Glutamatergic neuron (in vitro differentiated cells): ENCODE data around the gene CXCL6. TPM values are rescaled to one million over a fixed set of nuclear protein-coding genes. Genes with fewer than 3 reads are reported as not detected.

Experiments used
- DNase-seq: peaks from one replicate; pipeline ENCODE4 v3.0.0; 2022
- H3K27ac Mint-ChIP-seq: one replicate; pipeline ENCODE4 v1.8.0; 2020; ENCODE audit warnings: mild to moderate bottlenecking, mixed read lengths, inconsistent platforms; ENCODE audit not compliant: unreplicated experiment
- H3K27me3 Mint-ChIP-seq: one replicate; pipeline ENCODE4 v1.8.0; 2020; ENCODE audit warnings: mild to moderate bottlenecking, moderate library complexity, mixed read lengths, inconsistent platforms; ENCODE audit not compliant: unreplicated experiment
- H3K36me3 Mint-ChIP-seq: one replicate; pipeline ENCODE4 v1.8.0; 2020; ENCODE audit warnings: mild to moderate bottlenecking, mixed read lengths, inconsistent platforms; ENCODE audit not compliant: unreplicated experiment
- H3K4me1 Mint-ChIP-seq: one replicate; pipeline ENCODE4 v1.8.0; 2020; ENCODE audit warnings: mild to moderate bottlenecking, low read depth, mixed read lengths, inconsistent platforms; ENCODE audit not compliant: unreplicated experiment
- H3K4me3 Mint-ChIP-seq: one replicate; pipeline ENCODE4 v1.8.0; 2020; ENCODE audit warnings: mild to moderate bottlenecking, mixed read lengths, inconsistent platforms; ENCODE audit not compliant: unreplicated experiment
- H3K9me3 Mint-ChIP-seq: one replicate; pipeline ENCODE4 v1.8.0; 2020; ENCODE audit warnings: mild to moderate bottlenecking, moderate library complexity, mixed read lengths, inconsistent platforms; ENCODE audit not compliant: unreplicated experiment
- total RNA-seq: library from RNA; stranded (reverse); fragmentation: NEBNext Ultra II Directional; extraction: Animal tissue kit (Norgen Biotek cat#: 25700); gene quantifications from one replicate; pipeline ENCODE4 v1.2.1, GENCODE V29; 2021; ENCODE audit not compliant: unreplicated experiment
- TF ChIP-seq, protein P1 (sequence below): fragments of 200-600 bp; sonication (generic); IDR thresholded peaks from one replicate; pipeline ENCODE4 v1.5.0; 2021; ENCODE audit not compliant: partially characterized antibody, unreplicated experiment

Gene CXCL6
- total RNA-seq, 1 donor from 2014 or later = not detected

DNA sequence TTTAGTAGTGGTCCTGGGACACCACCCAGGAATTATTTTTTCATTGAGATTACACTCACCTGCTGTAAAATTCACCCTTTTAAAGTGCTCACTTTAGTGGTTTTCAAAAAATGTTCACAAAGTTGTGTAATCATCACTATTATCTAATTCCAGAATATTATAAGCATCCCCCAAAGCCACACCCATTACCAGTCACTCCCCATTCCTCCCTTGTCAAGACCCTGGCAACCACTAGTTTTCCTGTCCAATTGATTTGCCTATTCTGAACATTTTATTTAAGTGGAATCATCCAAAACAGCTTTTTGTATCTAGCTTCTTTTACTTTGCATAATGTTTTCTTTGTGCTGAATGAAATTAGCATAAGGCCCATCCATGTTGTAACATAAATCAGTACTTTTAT is 12.7 kb upstream of the CXCL6 start:
- Mint-ChIP-seq H3K27ac (no peak overlapping the region), H3K4me1 (no peaks in the 10 kb centered on the region), H3K36me3 (no peaks in the 10 kb centered on the region), H3K4me3 (no peak overlapping the region), H3K9me3 (no peaks in the 10 kb centered on the region), H3K27me3 (no peaks in the 10 kb centered on the region)
- no peak for DNase-seq
- TF ChIP-seq, protein P1, sequence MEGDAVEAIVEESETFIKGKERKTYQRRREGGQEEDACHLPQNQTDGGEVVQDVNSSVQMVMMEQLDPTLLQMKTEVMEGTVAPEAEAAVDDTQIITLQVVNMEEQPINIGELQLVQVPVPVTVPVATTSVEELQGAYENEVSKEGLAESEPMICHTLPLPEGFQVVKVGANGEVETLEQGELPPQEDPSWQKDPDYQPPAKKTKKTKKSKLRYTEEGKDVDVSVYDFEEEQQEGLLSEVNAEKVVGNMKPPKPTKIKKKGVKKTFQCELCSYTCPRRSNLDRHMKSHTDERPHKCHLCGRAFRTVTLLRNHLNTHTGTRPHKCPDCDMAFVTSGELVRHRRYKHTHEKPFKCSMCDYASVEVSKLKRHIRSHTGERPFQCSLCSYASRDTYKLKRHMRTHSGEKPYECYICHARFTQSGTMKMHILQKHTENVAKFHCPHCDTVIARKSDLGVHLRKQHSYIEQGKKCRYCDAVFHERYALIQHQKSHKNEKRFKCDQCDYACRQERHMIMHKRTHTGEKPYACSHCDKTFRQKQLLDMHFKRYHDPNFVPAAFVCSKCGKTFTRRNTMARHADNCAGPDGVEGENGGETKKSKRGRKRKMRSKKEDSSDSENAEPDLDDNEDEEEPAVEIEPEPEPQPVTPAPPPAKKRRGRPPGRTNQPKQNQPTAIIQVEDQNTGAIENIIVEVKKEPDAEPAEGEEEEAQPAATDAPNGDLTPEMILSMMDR = no peak

DNA sequence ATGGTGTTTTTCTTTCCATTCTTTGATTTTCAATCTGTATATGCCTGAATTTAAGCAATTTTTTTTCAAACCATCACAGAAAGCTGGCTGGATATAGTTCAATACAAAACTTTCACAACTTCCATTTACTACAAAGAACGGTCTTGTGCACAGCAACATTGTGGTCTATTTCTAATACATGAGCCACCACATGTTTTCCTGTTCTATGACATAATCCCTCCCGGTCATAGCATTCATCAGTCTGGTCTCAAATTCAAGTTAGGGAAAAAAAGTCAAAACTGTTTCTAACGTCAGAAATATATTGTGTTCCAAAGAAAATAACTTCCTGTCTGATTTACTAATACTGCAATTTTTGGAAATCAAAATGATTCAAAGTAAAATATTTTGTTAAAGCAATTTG is 7.5 kb upstream of the CXCL6 start:
- H3K27ac Mint-ChIP-seq = no peak overlapping the region
- no peaks in the 10 kb centered on the region for H3K36me3 Mint-ChIP-seq
- no peak for DNase-seq
- no peak overlapping the region for H3K4me3 Mint-ChIP-seq
- no peaks in the 10 kb centered on the region for H3K9me3 Mint-ChIP-seq
- H3K27me3 Mint-ChIP-seq = no peaks in the 10 kb centered on the region
- H3K4me1 Mint-ChIP-seq = no peaks in the 10 kb centered on the region
- TF ChIP-seq, protein P1 = no peak

DNA sequence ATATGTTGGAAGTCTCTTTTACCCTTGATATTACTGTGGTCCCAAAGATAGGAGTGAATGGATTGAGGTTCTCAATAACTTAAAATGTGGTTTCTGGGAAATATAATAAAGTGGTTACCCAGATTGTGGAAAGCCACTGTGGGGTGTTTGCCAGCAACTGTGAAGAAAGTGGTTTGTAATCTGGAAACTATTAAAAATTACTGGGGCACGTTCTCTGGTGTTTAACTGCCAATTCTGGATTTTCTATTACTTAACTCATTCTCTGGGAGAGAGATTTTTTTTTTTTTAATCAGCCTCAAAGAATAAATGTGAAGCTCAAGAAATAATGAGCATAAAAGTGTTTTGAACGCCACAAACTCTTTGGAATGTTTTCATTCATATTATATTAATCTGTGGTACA is 4.9 kb upstream of the CXCL6 start:
- H3K9me3 Mint-ChIP-seq = no peaks in the 10 kb centered on the region
- TF ChIP-seq, protein P1 = no peak
- DNase-seq = no peak

DNA sequence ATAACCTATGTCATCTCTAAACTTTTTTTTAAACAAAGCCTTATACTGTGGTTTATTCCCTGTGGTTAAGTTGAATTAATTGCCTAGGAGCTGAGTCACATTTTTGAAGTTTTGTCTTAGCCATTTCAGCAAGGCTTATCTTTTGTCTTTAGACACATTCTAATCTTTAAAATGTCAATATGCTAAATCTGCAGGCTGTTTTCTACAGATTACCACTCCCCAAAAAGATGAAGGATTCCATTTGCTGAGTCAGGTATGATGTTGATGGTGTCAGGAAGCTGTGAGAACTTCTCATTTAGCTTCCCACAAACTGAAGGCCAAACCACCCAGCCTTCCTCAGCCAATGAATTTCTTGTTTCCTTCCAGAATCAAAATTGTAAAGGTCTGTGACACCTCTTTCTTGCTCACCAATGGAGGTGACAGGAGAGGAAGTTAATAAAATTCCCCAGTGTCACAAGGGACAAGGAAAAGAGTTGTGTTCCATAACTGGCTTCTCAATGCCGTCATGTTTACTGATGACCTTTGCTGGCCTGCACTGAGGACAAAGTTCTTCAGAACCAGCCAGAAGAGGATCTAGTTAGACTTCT is 3.7 kb upstream of the CXCL6 start:
- Mint-ChIP-seq H3K4me1 (no peaks in the 10 kb centered on the region), H3K9me3 (no peaks in the 10 kb centered on the region), H3K27ac (no peak overlapping the region), H3K4me3 (no peak overlapping the region), H3K27me3 (peaks cover 2% of the 10 kb centered on the region), H3K36me3 (no peaks in the 10 kb centered on the region)
- DNase-seq = no peak
- TF ChIP-seq, protein P1 = no peak

More for the DNA sequence above, 4.9 kb upstream of the CXCL6 start:
- no peaks in the 10 kb centered on the region for H3K36me3 Mint-ChIP-seq
- H3K27me3 Mint-ChIP-seq = no peaks in the 10 kb centered on the region
- H3K27ac Mint-ChIP-seq = no peak overlapping the region
- no peak overlapping the region for H3K4me3 Mint-ChIP-seq
- no peaks in the 10 kb centered on the region for H3K4me1 Mint-ChIP-seq

DNA sequence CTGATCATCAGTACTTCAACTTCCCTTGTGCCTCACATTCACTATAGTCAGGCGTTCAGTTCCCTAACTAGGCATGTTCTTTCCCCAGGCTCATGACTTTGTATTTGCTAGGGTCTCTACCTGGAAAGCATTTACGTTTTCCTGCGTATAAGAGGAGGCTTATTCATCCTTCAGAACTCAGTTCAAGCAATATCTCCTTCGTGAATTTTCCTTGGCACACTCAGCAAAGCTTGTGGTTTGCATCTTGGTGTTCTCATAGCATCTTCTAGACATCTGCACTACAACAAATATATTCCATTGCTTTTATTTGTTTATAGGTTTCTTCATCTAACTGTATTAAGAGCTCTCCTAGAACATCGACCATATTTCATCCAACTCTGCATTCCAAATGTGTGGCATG is 2.6 kb downstream of the CXCL6 start:
- DNase-seq = no peak
- Mint-ChIP-seq H3K4me1 (no peaks in the 10 kb centered on the region), H3K4me3 (no peak overlapping the region), H3K9me3 (no peaks in the 10 kb centered on the region), H3K27me3 (peaks cover 2% of the 10 kb centered on the region), H3K27ac (no peak overlapping the region), H3K36me3 (no peaks in the 10 kb centered on the region)
- TF ChIP-seq, protein P1 = no peak
